ENCODE data around the gene NLRC3. TPM values are rescaled to one million over a fixed set of nuclear protein-coding genes. Genes with fewer than 3 reads are reported as not detected.
"Not testable (repeated sequence)": the region's sequence is repeated elsewhere in the genome, so short reads cannot be mapped to it uniquely, and the experiment has no call there.

Gene NLRC3, protein sequence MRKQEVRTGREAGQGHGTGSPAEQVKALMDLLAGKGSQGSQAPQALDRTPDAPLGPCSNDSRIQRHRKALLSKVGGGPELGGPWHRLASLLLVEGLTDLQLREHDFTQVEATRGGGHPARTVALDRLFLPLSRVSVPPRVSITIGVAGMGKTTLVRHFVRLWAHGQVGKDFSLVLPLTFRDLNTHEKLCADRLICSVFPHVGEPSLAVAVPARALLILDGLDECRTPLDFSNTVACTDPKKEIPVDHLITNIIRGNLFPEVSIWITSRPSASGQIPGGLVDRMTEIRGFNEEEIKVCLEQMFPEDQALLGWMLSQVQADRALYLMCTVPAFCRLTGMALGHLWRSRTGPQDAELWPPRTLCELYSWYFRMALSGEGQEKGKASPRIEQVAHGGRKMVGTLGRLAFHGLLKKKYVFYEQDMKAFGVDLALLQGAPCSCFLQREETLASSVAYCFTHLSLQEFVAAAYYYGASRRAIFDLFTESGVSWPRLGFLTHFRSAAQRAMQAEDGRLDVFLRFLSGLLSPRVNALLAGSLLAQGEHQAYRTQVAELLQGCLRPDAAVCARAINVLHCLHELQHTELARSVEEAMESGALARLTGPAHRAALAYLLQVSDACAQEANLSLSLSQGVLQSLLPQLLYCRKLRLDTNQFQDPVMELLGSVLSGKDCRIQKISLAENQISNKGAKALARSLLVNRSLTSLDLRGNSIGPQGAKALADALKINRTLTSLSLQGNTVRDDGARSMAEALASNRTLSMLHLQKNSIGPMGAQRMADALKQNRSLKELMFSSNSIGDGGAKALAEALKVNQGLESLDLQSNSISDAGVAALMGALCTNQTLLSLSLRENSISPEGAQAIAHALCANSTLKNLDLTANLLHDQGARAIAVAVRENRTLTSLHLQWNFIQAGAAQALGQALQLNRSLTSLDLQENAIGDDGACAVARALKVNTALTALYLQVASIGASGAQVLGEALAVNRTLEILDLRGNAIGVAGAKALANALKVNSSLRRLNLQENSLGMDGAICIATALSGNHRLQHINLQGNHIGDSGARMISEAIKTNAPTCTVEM
- total RNA-seq = 10 to 100 TPM; 80.7 to 98.7 TPM

DNA sequence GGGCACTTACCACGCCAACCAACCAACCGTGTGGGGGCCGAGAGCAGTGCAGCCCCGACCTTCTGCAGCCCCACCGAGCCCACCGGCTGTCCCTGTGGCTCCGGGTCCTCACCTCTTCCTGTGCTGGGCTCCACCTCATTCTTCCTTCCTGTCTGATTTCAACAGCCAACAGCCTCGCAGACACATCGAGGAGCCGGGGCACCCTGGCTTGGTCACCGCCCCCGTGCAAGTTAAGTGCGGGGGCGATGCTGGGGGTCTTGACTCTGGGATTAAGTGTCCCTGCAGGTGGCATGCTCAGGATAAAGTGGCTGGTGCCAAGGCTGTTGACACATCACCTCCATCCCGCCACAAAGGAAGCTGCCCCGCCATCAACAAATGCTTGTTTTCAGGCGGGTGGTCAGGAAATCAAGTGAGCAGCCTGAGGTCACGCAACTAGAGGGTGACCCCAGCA, at the start of gene NLRC3:
Gene NLRC3, minus strand, starts transcription at position 102 of the 451 bp plus-strand sequence. CDS start 12,367 bp downstream, outside the sequence.
- H3K36me3 Mint-ChIP-seq (ENCODE audit: low read depth) = peaks cover 41% of the 10 kb centered on the region
- ChIA-PET POLR2A (interaction anchor here (0.5 to 0.7 kb wide), 3 partner anchors 51 to 667 kb away, joined by 3 to 6 read pairs (median 3); no protein-coding TSS in a partner anchor), CTCF (no interaction called here)
- peak within 1 kb of the TSS; percentile 96 for H3K27ac Mint-ChIP-seq
- no peaks in the 10 kb centered on the region for H3K9me3 Mint-ChIP-seq
- no peaks in the 10 kb centered on the region for H3K27me3 Mint-ChIP-seq
- DNase-seq = peak; percentile 61
- peaks cover 65% of the 10 kb centered on the region for H3K4me1 Mint-ChIP-seq
- peak within 1 kb of the TSS; percentile 98 for H3K4me3 Mint-ChIP-seq

DNA sequence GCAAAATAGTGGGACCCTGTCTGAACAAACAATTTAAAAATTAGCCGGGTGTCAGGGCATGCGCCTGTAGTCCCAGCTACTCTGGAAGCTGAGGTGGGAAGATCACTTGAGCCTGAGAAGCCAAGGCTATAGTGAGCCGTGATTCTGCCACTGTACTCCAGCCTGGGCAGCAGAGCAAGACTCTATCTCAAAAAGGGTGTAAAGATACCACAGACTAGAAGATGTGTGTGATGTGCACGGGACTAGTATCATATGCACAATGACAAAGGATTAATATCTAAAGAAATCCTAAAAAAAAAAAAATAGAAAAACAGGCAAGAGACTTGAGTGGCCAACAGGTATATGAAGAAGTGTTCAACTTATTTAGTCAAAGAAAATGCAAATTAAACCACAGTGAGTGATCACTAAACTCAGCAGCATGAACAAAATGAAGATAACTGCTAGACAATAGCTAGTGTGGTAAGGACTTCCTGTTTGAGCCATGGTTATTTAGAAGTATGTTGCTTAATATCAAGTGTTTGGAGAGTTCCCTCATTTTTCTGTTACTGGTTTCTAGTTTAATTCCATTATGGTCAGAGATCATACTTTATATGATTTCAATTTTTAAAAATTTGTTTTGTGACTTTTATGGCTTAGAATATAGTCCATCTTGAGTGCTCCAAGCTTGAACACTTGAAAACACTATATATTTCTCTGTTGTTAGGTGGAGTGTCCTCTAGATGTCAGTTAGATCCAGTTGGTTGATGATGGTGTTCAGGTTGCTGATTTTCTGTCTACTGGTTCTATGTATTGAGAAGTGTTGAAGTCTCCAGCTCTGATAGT, 48.9 kb upstream of the NLRC3 start:
- ChIA-PET POLR2A (interaction anchor here (0.6 kb wide), 2 partner anchors 250 to 569 kb away, joined by 3 to 7 read pairs; no protein-coding TSS in a partner anchor), CTCF (interaction anchor here (0.6 to 1.3 kb wide), 8 partner anchors 11 to 626 kb away, joined by 3 to 4 read pairs (median 3); no protein-coding TSS in a partner anchor)
- Mint-ChIP-seq H3K9me3 (no peaks in the 10 kb centered on the region), H3K27ac (peak overlapping the region; percentile 80), H3K27me3 (no peaks in the 10 kb centered on the region), H3K36me3 (ENCODE audit: low read depth) (peaks cover 7% of the 10 kb centered on the region), H3K4me3 (peak overlapping the region; percentile 12), H3K4me1 (peaks cover 33% of the 10 kb centered on the region)
- DNase-seq = no peak

DNA sequence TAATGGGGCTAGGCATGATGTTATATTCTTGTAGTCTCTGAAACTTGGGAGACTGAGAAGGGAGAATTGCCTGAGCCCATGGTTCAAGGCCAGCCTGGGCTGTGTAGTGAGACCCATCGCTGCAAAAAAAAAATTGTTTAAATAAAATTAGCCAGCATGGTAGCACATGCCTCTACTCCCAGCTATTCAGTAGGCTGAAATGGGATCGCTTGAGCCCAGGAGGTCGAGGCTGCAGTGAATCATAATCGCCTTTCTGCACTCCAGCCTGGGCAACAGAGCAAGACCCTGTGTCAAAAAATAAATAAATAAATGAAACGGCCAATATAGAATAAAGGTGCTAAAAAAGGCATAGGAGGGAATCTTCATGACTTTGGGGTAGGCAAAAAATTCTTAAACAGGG, 48.1 kb upstream of the NLRC3 start:
- no peaks in the 10 kb centered on the region for H3K9me3 Mint-ChIP-seq
- no peak for DNase-seq
- H3K27ac Mint-ChIP-seq = peak overlapping the region; percentile 80
- H3K4me3 Mint-ChIP-seq = no peak overlapping the region
- peaks cover 35% of the 10 kb centered on the region for H3K4me1 Mint-ChIP-seq
- H3K36me3 Mint-ChIP-seq (ENCODE audit: low read depth) = peaks cover 8% of the 10 kb centered on the region
- no peaks in the 10 kb centered on the region for H3K27me3 Mint-ChIP-seq
- ChIA-PET POLR2A (no interaction called here), CTCF (no interaction called here)

DNA sequence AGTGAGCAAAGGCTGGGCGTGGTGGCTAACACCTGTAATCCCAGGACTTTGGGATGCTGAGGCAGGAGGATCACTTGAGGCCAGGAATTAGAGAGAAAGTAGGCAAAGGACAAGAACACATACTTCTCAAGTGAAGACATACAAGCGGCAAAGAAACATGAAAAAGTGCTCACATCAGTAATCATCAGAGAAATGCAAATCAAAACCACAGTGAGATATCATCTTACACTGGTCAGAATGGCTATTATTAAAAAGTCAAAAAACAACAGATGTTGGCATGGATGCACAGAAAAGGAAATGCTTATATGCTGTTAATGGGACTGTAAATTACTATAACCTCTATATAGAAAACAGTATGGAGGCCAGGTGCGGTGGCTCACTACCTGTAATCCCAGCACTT, 46.4 kb upstream of the NLRC3 start:
- CTCF ChIA-PET = no interaction called here
- no peaks in the 10 kb centered on the region for H3K27me3 Mint-ChIP-seq
- POLR2A ChIA-PET = no interaction called here
- H3K9me3 Mint-ChIP-seq = no peaks in the 10 kb centered on the region
- peaks cover 32% of the 10 kb centered on the region for H3K4me1 Mint-ChIP-seq
- H3K36me3 Mint-ChIP-seq (ENCODE audit: low read depth) = peaks cover 8% of the 10 kb centered on the region
- no peak overlapping the region for H3K27ac Mint-ChIP-seq
- no peak for DNase-seq
- no peak overlapping the region for H3K4me3 Mint-ChIP-seq

DNA sequence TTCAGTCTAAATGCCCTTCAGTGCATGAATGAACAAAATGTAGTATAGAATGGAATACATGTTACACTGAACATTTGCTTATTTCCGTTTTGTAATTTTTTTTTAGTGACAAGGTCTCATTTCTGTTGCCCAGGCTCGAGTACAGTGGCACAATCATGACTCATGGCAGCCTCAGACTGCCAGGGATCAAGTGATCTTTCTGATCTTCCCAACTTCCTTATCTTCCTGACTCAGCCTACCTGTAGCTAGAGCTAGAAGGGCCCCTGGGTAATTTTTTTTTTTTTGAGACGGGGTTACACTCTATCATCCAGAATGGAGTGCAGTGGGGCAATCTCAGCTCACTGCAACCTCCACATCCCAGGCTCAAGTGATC, 41.6 kb upstream of the NLRC3 start:
- peaks cover 43% of the 10 kb centered on the region for H3K4me1 Mint-ChIP-seq
- ChIA-PET POLR2A (no interaction called here), CTCF (interaction anchor here (1.1 kb wide), 1 partner anchor 22 kb away, joined by 4 read pairs; no protein-coding TSS in a partner anchor)
- no peak for DNase-seq
- no peaks in the 10 kb centered on the region for H3K27me3 Mint-ChIP-seq
- H3K9me3 Mint-ChIP-seq = no peaks in the 10 kb centered on the region
- no peak overlapping the region for H3K4me3 Mint-ChIP-seq
- H3K36me3 Mint-ChIP-seq (ENCODE audit: low read depth) = peaks cover 30% of the 10 kb centered on the region
- H3K27ac Mint-ChIP-seq = no peak overlapping the region

DNA sequence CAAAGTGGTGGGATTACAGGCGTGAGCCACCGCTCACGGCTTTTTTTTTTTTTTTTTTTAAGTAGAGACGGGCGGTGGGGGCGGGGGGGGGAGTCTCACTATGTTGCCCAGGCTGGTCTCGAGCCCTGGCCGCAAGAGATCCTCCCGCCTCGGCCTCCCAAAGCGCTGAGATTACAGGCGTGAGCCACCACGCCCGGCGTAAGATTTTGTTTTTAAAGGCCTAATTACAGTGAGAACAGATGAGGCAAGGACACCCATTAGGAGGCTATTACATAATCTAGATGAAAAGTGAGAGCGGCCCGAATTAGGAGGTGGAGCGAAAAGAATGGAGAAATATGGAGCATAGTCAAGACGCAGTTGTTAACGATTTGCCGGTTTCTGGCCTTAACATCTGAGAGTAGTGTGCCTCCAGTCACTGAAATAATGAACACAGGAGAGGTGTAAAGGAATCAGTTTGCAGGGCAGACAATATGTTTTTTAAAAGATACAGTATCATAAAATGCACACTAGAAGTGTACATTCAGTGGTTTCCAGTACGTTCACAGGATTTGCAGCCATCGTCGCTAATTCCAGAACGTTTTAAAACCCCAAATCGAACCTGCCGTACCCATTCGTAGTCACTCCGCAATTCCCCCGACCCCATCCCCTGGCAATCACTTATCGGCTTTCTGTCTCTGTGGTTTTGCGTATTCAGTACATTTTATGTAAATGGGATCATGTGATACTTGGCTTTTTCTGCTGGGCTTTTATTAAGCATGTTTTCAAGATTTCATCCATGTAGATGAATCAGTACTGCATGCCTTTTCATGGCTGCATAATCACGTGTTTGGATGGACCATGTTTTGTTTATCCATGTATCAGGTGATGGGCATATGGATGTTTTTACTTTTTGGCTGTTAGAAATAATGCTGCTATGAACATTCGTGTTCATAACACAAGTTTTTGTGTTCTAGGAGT, 35.6 kb upstream of the NLRC3 start:
- Mint-ChIP-seq H3K27ac (peak overlapping the region; percentile 83), H3K4me1 (peaks cover 61% of the 10 kb centered on the region), H3K27me3 (no peaks in the 10 kb centered on the region), H3K9me3 (no peaks in the 10 kb centered on the region), H3K4me3 (peak overlapping the region; percentile 98), H3K36me3 (ENCODE audit: low read depth) (peaks cover 36% of the 10 kb centered on the region)
- ChIA-PET POLR2A (no interaction called here), CTCF (interaction anchor here (0.6 kb wide), 1 partner anchor 53 kb away, joined by 3 read pairs; no protein-coding TSS in a partner anchor)
- DNase-seq = no peak

DNA sequence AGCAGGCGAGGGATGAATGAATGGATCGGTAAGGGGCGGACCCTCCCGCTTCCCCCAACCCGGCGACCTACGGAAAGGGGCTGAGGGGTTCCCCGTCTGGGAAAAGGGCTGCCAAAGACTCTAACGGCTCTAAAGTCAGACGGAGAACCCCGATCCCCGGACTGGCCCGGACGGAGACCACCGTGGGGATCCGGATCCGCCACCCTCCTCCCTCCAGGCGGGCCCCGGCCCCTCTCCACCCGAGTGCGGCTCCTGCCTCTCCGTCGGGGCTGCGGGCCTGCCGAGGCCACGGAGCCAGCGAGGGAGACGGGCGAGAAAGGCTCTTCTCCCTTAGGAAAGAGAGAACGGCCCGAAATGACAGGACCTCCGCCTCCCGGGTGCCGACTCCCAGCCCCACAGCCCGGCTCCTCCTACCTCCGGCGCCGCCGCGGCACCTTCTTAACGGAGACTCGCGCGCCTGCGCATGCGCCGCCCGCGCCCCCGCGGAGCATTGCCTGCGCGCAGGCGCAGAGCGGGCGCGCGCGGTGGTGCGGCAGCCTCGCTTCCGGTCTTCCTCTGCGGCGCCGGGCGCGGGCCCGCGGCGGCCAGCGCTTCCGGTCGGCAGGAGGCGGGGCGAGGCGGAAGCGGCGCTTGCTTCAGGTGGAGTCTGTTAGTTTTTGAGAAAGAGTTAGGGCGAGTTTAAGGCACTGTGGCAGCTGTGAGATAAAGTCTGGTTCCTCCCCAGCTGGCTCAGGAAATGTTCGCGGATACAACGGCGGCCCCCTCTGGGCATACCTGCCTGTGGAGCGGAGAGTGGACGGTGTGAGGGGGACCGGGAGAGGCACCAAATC, 34.2 kb upstream of the NLRC3 start, which contains the start of gene SLX4:
Gene SLX4, minus strand, starts transcription at position 461 of the 830 bp plus-strand sequence. CDS start 2,642 bp downstream, outside the sequence.
- H3K36me3 Mint-ChIP-seq (ENCODE audit: low read depth) = peaks cover 34% of the 10 kb centered on the region
- H3K9me3 Mint-ChIP-seq = no peaks in the 10 kb centered on the region
- ChIA-PET POLR2A (interaction anchor here (0.7 kb wide), 1 partner anchor 68 kb away, joined by 3 read pairs; no protein-coding TSS in a partner anchor), CTCF (interaction anchor here (0.7 to 0.9 kb wide), 2 partner anchors 11 to 84 kb away, joined by 3 to 4 read pairs; no protein-coding TSS in a partner anchor)
- H3K4me1 Mint-ChIP-seq = peaks cover 63% of the 10 kb centered on the region
- H3K27ac Mint-ChIP-seq = peak within 1 kb of the TSS; percentile 98
- DNase-seq = peak; percentile 91
- H3K4me3 Mint-ChIP-seq = peak within 1 kb of the TSS; percentile 98
- H3K27me3 Mint-ChIP-seq = no peaks in the 10 kb centered on the region

DNA sequence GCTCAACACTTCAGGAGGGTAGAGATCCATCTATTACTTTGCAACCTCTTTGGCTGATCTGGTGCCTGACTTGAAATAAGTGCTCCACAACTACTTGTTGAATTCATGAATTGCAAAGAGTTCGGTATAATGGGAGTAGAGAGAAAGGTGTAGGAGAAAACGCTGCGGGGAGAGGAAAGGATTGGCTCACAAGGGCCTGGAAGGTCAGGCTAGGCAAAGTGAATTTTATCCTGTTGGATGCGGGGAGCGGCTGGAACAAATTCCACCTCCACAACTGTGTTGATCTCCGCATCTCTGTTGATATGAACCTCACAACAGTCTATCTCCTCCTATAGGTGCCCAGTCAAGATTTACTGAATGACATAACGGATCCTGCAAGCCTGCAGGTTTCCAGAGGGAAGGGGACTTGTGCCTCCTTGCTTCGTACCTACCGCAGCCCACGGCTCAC, 33.5 kb upstream of the NLRC3 start:
- CTCF ChIA-PET = no interaction called here
- peaks cover 57% of the 10 kb centered on the region for H3K4me1 Mint-ChIP-seq

DNA sequence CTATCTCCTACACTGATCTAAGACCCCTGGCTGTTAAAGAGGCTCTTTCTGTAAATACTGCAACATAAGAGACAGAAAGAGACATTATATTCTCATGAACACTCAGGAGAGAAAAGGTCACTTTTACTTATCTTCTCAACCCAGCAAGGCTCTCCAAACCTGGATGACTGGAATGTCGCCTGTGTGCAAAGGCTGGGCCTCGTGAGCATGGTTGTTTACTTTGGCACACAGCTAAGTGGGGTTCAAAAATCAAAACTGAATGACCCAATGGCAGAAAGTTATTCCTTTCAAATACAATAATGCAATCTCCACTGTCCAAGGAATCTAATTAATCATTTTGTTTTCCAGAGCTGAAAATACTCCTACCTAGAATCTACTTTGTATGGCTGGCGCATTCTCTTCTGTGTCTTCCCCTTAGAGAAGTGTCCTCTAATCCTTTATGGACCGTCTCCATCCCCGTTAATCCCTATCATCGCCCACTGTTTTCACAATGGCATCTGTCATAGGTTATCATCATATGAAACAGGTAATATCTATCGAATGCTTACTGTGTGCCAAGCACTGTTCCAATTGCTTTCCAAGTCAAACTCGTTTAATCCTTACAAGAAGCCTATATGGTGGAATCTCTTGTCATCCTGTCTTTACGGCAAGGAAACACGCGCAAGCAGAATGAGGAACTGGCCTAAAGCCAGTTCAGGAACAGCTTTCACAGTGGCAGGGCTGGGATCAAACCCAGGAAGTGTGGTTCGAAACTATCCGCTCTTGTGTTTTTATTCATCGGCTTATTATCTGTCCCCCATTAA, 32.9 kb upstream of the NLRC3 start:
- Mint-ChIP-seq H3K27me3 (no peaks in the 10 kb centered on the region), H3K4me3 (peak overlapping the region; percentile 98), H3K36me3 (ENCODE audit: low read depth) (peaks cover 31% of the 10 kb centered on the region), H3K9me3 (no peaks in the 10 kb centered on the region), H3K4me1 (peaks cover 51% of the 10 kb centered on the region), H3K27ac (peak overlapping the region; percentile 84)
- ChIA-PET POLR2A (no interaction called here), CTCF (no interaction called here)
- DNase-seq = no peak

More for the DNA sequence above, 33.5 kb upstream of the NLRC3 start:
- POLR2A ChIA-PET = no interaction called here
- Mint-ChIP-seq H3K36me3 (ENCODE audit: low read depth) (peaks cover 37% of the 10 kb centered on the region), H3K27me3 (no peaks in the 10 kb centered on the region), H3K9me3 (no peaks in the 10 kb centered on the region), H3K4me3 (peak overlapping the region; percentile 98), H3K27ac (peak overlapping the region; percentile 84)
- no peak for DNase-seq

DNA sequence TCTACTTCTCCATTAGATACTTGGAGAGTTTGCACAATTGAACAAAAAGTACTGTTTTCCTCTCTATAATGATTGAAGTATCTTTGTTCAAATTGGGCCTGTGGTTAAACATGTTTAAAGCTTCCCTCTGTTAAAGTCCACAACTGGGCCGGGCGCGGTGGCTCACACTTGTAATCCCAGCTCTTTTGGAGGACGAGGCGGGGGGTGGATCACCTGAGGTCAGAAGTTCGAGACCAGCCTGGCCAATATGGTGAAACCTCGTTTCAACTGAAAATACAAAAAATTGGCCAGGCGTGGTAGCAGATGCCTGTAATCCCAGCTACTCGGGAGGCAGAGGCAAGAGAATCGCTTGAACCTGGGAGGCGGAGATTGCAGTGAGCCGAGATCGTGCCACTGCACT, 31.8 kb upstream of the NLRC3 start:
- H3K27ac Mint-ChIP-seq, CTCF ChIA-PET, H3K4me3 Mint-ChIP-seq, POLR2A ChIA-PET, H3K9me3 Mint-ChIP-seq, H3K27me3 Mint-ChIP-seq, DNase-seq: not testable (repeated sequence)
- H3K36me3 Mint-ChIP-seq (ENCODE audit: low read depth) = peaks cover 23% of the 10 kb centered on the region
- peaks cover 41% of the 10 kb centered on the region for H3K4me1 Mint-ChIP-seq
